GM23338 (cell line): Measurements from ENCODE around the gene PPBP.

Experiments
- CREB1 ChIP-seq: fragments of 250-450 bp; sonication (Bioruptor Pico); IDR thresholded peaks from 2 replicates; pipeline ENCODE4 v1.5.0; 2020; ENCODE audit warnings: low read depth, mild to moderate bottlenecking, moderate library complexity
- EZH2 ChIP-seq: fragments of 200-600 bp; sonication (generic); IDR thresholded peaks from one replicate; pipeline ENCODE4 v1.8.0; 2017; ENCODE audit warnings: antibody characterized with exemption, mild to moderate bottlenecking, low read depth; ENCODE audit not compliant: unreplicated experiment
- EZH2phosphoT487 ChIP-seq: fragments of 200-600 bp; sonication (generic); IDR thresholded peaks from one replicate; pipeline ENCODE4 v1.8.1; 2018; ENCODE audit warnings: antibody characterized with exemption; ENCODE audit not compliant: unreplicated experiment
- JUNB ChIP-seq: IDR thresholded peaks from one replicate; pipeline ENCODE4 v1.6.1; 2016; ENCODE audit warnings: antibody characterized with exemption; ENCODE audit not compliant: unreplicated experiment
- POLR2AphosphoS5 ChIP-seq: IDR thresholded peaks from 2 replicates; pipeline ENCODE4 v1.6.1; 2016; ENCODE audit warnings: antibody characterized with exemption, low read depth
- STAT1 ChIP-seq: IDR thresholded peaks from one replicate; pipeline ENCODE4 v1.6.1; 2016; ENCODE audit warnings: antibody characterized with exemption; ENCODE audit not compliant: unreplicated experiment
- TF ChIP-seq, protein P1 (sequence below), 2 experiments: fragments of 200-600 bp in 1 of 2; sonication (generic) in 1 of 2; conservative IDR thresholded peaks; 2 replicates each; pipeline versions ENCODE4 v1.5.1 to v1.6.1; 2016 to 2017; ENCODE audit warnings: antibody characterized with exemption in 2 of 2, low read depth in 2 of 2, mild to moderate bottlenecking in 2 of 2, moderate library complexity in 1 of 2
- TF ChIP-seq, protein P2 (sequence below): IDR thresholded peaks from one replicate; pipeline ENCODE4 v1.6.1; 2018; ENCODE audit warnings: antibody characterized with exemption; ENCODE audit not compliant: unreplicated experiment

DNA sequence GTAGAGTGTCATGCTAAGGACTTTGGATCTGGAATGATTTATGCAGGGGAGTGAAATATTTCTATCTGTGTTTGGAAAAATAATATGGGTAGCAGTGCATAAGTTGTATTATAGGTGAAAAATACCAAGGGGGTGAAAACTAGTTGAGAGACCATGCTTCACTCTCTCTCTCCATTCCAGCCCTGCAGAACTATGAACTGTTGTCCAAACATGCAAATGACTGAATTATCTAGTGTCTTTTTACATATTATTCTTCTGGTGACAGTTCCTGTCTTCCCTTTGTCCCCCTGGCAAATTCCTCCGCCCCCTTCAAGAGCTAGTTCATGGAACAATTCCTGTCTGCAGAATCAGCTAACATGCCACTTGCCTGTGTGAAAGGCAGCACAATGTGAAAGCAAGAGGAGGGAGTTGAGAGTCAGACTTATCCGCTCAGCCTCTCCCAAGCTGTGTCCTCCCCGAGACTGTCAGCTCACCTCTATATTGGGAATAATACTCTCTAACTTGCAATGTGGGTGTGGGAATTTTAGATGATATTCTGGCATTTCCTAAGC, 8.5 kb downstream of the PPBP start:
- TF ChIP-seq EZH2phosphoT487 (no peak), POLR2AphosphoS5 (no peak), CREB1 (no peak), EZH2 (no peak), JUNB (no peak), STAT1 (no peak)
- TF ChIP-seq, protein P1, sequence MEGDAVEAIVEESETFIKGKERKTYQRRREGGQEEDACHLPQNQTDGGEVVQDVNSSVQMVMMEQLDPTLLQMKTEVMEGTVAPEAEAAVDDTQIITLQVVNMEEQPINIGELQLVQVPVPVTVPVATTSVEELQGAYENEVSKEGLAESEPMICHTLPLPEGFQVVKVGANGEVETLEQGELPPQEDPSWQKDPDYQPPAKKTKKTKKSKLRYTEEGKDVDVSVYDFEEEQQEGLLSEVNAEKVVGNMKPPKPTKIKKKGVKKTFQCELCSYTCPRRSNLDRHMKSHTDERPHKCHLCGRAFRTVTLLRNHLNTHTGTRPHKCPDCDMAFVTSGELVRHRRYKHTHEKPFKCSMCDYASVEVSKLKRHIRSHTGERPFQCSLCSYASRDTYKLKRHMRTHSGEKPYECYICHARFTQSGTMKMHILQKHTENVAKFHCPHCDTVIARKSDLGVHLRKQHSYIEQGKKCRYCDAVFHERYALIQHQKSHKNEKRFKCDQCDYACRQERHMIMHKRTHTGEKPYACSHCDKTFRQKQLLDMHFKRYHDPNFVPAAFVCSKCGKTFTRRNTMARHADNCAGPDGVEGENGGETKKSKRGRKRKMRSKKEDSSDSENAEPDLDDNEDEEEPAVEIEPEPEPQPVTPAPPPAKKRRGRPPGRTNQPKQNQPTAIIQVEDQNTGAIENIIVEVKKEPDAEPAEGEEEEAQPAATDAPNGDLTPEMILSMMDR (conservative IDR thresholded peaks at IDR 0.05; ENCODE audit: low read depth in 2 of 2), result no peak
- TF ChIP-seq, protein P2, sequence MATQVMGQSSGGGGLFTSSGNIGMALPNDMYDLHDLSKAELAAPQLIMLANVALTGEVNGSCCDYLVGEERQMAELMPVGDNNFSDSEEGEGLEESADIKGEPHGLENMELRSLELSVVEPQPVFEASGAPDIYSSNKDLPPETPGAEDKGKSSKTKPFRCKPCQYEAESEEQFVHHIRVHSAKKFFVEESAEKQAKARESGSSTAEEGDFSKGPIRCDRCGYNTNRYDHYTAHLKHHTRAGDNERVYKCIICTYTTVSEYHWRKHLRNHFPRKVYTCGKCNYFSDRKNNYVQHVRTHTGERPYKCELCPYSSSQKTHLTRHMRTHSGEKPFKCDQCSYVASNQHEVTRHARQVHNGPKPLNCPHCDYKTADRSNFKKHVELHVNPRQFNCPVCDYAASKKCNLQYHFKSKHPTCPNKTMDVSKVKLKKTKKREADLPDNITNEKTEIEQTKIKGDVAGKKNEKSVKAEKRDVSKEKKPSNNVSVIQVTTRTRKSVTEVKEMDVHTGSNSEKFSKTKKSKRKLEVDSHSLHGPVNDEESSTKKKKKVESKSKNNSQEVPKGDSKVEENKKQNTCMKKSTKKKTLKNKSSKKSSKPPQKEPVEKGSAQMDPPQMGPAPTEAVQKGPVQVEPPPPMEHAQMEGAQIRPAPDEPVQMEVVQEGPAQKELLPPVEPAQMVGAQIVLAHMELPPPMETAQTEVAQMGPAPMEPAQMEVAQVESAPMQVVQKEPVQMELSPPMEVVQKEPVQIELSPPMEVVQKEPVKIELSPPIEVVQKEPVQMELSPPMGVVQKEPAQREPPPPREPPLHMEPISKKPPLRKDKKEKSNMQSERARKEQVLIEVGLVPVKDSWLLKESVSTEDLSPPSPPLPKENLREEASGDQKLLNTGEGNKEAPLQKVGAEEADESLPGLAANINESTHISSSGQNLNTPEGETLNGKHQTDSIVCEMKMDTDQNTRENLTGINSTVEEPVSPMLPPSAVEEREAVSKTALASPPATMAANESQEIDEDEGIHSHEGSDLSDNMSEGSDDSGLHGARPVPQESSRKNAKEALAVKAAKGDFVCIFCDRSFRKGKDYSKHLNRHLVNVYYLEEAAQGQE, result no peak
